ENCODE data around the gene SPATA31A7. TPM values are rescaled to one million over a fixed set of nuclear protein-coding genes. Genes with fewer than 3 reads are reported as not detected.
"Not testable (repeated sequence)": the region's sequence is repeated elsewhere in the genome, so short reads cannot be mapped to it uniquely, and the experiment has no call there.

Gene SPATA31A7
- not detected in 2 replicates for total RNA-seq

DNA sequence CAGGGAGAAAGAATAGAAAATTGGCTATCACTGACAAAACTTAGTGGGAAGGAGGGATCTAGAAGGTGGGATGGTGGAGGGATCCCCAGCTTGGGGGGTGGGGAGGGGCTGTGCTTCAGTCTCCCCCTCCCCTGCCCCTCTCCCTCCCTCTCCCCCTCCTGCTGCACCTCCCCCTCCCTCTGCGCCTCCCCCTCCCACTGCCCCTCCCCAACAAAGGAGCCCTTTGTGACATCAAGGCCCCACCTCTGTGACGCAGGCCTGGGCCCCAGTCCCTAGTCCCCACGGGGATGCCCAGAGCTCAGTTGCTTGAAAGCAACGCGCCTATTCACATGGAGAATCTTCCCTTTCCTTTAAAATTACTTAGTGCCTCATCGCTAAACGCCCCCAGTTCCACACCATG lies at the start of gene SPATA31A7:
Gene SPATA31A7, plus strand, starts transcription at position 301 of the 400 bp plus-strand sequence. Its CDS starts 29 bp downstream, at position 330.
- intact Hi-C loops (cut with micrococcal nuclease) = not testable (repeated sequence)

DNA sequence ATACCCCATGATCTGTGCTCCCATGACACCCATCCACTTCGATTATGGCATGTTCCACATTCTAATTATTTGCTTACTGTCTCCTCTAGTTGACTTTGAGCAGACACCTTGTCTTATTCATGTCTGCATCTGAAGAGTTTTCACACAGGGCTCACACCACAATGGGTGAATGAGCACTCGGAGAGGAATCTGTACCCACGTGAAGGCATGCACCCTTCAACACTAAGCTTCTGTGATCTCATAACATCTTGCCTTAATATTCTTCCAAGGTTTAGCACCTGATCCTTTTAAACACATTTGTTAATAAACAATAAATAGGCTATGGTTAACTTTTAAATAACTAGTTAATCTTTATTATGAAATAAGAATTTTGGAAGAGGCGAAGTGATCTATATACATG lies 36.6 kb downstream of the SPATA31A7 start:
- intact Hi-C loops (cut with micrococcal nuclease) = not testable (repeated sequence)
